HepG2 (cell line): ENCODE results near the gene CISD2. TPM values are rescaled to one million over a fixed set of nuclear protein-coding genes. Genes with fewer than 3 reads are reported as not detected.
"Not testable (repeated sequence)": the region's sequence is repeated elsewhere in the genome, so short reads cannot be mapped to it uniquely, and the experiment has no call there.

Source experiments
- ATAC-seq: fragments of 200-7000 bp; cut with Tn5 transposase; 3 replicates; pipeline ENCODE4 v1.9.1; 2020; ENCODE audit warnings: mild to moderate bottlenecking, moderate library complexity
- BruUV-seq: library from RNA; stranded (reverse); fragments of 400-500 nt; replicated peaks from 2 replicates; lab custom pipeline; 2021; lab: Mats Ljungman, UMichigan
- CTCF ChIA-PET: fragments of 300-600 bp; formaldehyde crosslinking; extraction: SDS; loops from one replicate; lab custom pipeline; 2021; ENCODE audit warnings: low total read pairs, inconsistent platforms, low intra/inter-chr PET ratio; lab: Yijun Ruan, JAX
- POLR2A ChIA-PET: fragments of 350-600 bp; sonication (Branson Sonifier 250); formaldehyde crosslinking; loops from one replicate; lab custom pipeline; 2020; ENCODE audit warnings: antibody characterized with exemption, inconsistent platforms; lab: Yijun Ruan, JAX
- DNase-seq: peaks from one replicate; pipeline ENCODE4 v3.0.0-alpha.2; 2015; ENCODE audit warnings: low spot score
- FAIRE-seq: peaks from 3 replicates; lab custom pipeline; 2011; peaks lifted over from hg19 to GRCh38; lab: Jason Lieb, UNC
- H2AFZ ChIP-seq: one replicate; pipeline ENCODE4 v1.6.1; 2011; ENCODE audit warnings: low read length, inconsistent platforms
- H3K27ac ChIP-seq: fragments of 300-600 bp; 3 replicates; pipeline ENCODE4 v1.8.0; 2011; ENCODE audit warnings: mixed run types, mild to moderate bottlenecking, mixed read lengths, low read length, inconsistent platforms; ENCODE audit not compliant: insufficient read depth; ENCODE audit errors: extremely low read length
- H3K27me3 ChIP-seq, 2 experiments: fragments of 200-600 bp in 1 of 2; 2 replicates in 1 of 2; 3 replicates in 1 of 2; pipeline versions ENCODE4 v1.6.0 to v1.8.0; 2011; ENCODE audit warnings: low read length in 2 of 2, mild to moderate bottlenecking in 2 of 2, moderate library complexity in 2 of 2, inconsistent platforms in 1 of 2; ENCODE audit not compliant: insufficient read depth in 2 of 2, control insufficient read depth in 1 of 2
- H3K36me3 ChIP-seq, 2 experiments: fragments of 200-600 bp in 1 of 2; replicated peaks in 1 of 2; 2 replicates in 1 of 2; 3 replicates in 1 of 2; pipeline versions ENCODE4 v1.5.1 to v1.8.0; 2011; ENCODE audit warnings: low read length in 2 of 2, inconsistent platforms in 1 of 2; ENCODE audit not compliant: insufficient read depth in 2 of 2, control insufficient read depth in 1 of 2
- H3K4me1 ChIP-seq: 2 replicates; pipeline ENCODE4 v1.5.1; 2012; ENCODE audit warnings: low read length, inconsistent platforms; ENCODE audit not compliant: insufficient read depth
- H3K4me2 ChIP-seq: 2 replicates; pipeline ENCODE4 v1.6.0; 2011; ENCODE audit warnings: low read depth, low read length, inconsistent platforms
- H3K4me3 ChIP-seq, 3 experiments: fragments of 200-600 bp in 1 of 3; sonication (generic), shearing (Covaris generic) in 1 of 3; replicated peaks in 1 of 3; 2 replicates each; pipeline ENCODE4 v1.5.1; 2011 to 2016; ENCODE audit warnings: low read length in 3 of 3, inconsistent platforms in 2 of 3, low read depth in 2 of 3, mild to moderate bottlenecking in 2 of 3, control low read depth in 1 of 3, mixed read lengths in 1 of 3; ENCODE audit not compliant: insufficient read depth in 1 of 3
- H3K79me2 ChIP-seq: one replicate; pipeline ENCODE4 v1.6.1; 2011; ENCODE audit warnings: low read length, inconsistent platforms; ENCODE audit not compliant: insufficient read depth
- H3K9ac ChIP-seq: 2 replicates; pipeline ENCODE4 v1.6.0; 2011; ENCODE audit warnings: mild to moderate bottlenecking, low read depth, low read length, inconsistent platforms; ENCODE audit not compliant: insufficient read depth
- H3K9me3 ChIP-seq: 2 replicates; pipeline ENCODE4 v1.5.1; 2012; ENCODE audit warnings: mild to moderate bottlenecking, low read length
- H4K20me1 ChIP-seq: 2 replicates; pipeline ENCODE4 v1.6.0; 2011; ENCODE audit warnings: inconsistent platforms, mild to moderate bottlenecking, low read length, moderate library complexity; ENCODE audit not compliant: insufficient read depth
- WGBS: methylation state at CpG from one replicate; pipeline ENCODE4 v1.1.6; 2017; ENCODE audit warnings: low lambda C conversion rate; 5-methylcytosine and 5-hydroxymethylcytosine counted together
- in situ Hi-C: cut with HindIII; loops from 2 replicates; pipeline ENCODE4 v1.10.0; 2017; ENCODE audit warnings: low pct_unique_long_range_greater_than_20kb; ENCODE audit not compliant: extremely low pct_ligation_motif_present
- intact Hi-C: fragments of 100-400 bp; cut with micrococcal nuclease; formaldehyde crosslinking; loops from one replicate; pipeline ENCODE4 v1.10.0; 2022; ENCODE audit not compliant: unreplicated experiment
- polyA plus RNA-seq, 8 experiments: library from polyadenylated mRNA; depleted of rRNA in 3 of 8; stranded (reverse) in 7 of 8; unstranded in 1 of 8; fragments of >200 nt; fragmentation: Illumina TruSeq in 4 of 8; extraction: Trizol in 4 of 8; gene quantifications; 2 replicates each; pipeline versions ENCODE4 v1.2.1 to v1.2.3, GENCODE V29; 2011 to 2016; ENCODE audit warnings: low read depth in 4 of 8, missing spikeins in 1 of 8, mixed read lengths in 1 of 8; ENCODE audit not compliant: insufficient read depth in 1 of 8
- small RNA-seq, 3 experiments: library from RNA; depleted of rRNA; stranded (forward); fragments of <200 nt; gene quantifications; one replicate each; pipeline ENCODE3, GENCODE V24; 2012; ENCODE audit warnings: low read depth in 2 of 3, low replicate concordance in 1 of 3; ENCODE audit not compliant: insufficient read length in 3 of 3, insufficient read depth in 2 of 3
- total RNA-seq, 5 experiments: library from RNA; depleted of rRNA; stranded (reverse); fragments of >200 nt; fragmentation: Illumina TruSeq; extraction: Trizol; gene quantifications; 2 replicates each; pipeline ENCODE4 v1.2.3, GENCODE V29; 2016; ENCODE audit warnings: low read depth in 1 of 5
- TF ChIP-seq, protein P1 (sequence below): sonication (generic); formaldehyde crosslinking; IDR thresholded peaks from 2 replicates; pipeline ENCODE4 v1.8.0; 2023; ENCODE audit warnings: mild to moderate bottlenecking, missing genetic modification reagents

Gene CISD2
- total and polyA plus RNA-seq, 2 of the 13 experiments (the other 11 are each of a cell fraction or from before 2014, with no cell fraction given): 24.5 to 37.7 TPM

DNA sequence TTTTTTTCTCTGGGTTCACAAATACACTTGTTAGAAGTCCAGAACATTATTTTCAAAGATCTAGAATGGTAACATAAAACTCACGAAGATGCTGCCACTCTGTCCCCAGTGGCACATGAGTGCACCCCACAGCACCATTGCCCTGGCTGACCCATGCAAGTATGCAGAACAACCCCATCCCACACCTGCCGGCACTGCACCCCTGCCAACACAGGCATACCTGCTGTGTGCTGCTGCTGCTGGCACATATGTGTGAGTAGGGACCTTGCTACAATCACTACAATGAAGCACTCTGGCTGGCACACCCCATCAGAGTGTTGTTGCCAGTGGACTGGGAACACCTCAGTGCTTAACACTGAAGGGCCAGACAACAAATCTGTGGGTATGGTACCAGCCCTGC is 66.9 kb downstream of the CISD2 start (continued):
- TF ChIP-seq, protein P1, sequence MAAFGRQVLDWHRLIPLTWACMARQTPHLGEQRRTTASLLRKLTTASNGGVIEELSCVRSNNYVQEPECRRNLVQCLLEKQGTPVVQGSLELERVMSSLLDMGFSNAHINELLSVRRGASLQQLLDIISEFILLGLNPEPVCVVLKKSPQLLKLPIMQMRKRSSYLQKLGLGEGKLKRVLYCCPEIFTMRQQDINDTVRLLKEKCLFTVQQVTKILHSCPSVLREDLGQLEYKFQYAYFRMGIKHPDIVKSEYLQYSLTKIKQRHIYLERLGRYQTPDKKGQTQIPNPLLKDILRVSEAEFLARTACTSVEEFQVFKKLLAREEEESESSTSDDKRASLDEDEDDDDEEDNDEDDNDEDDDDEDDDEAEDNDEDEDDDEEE (CRISPR knock-in tag): no peak

DNA sequence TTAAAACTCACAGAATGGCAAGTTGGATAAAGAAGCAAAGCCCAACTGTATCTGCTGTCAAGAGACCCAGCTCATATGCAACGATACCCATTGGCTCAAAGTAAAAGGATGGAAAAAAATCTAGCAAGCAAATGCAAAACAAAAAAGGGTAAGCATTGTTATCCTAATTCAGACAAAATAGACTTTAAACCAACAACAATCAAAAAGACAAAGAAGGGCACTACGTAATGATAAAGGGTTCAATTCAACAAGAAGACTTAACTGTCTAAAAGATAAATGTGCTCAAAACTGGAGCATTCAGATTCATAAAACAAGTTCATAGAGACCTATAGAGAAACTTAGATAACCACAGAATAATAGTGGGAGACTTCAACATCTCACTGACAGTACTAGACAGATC is 69.3 kb downstream of the CISD2 start:
- CTCF ChIA-PET: not testable (repeated sequence)

More for the DNA sequence above, 69.3 kb downstream of the CISD2 start:
- H4K20me1 ChIP-seq, H3K36me3 ChIP-seq, H3K4me1 ChIP-seq, POLR2A ChIA-PET, ATAC-seq, H3K79me2 ChIP-seq, H2AFZ ChIP-seq, BruUV-seq, H3K4me3 ChIP-seq, H3K4me2 ChIP-seq, intact Hi-C loops, H3K27ac ChIP-seq, DNase-seq, in situ Hi-C loops, H3K27me3 ChIP-seq, H3K9ac ChIP-seq, FAIRE-seq, H3K9me3 ChIP-seq: not testable (repeated sequence)
- 43% methylated on average over 2 of the region's 2 CpGs for WGBS

Small RNAs within 50 kb of the gene (small RNA-seq; reads per million reads assigned to genes)
- gene RNU7-151P: 0 reads per million in 3 experiments

Other genes with a start within 250 kb of the CISD2 start
- gene MANBA, start 108.0 kb upstream of the CISD2 start, total RNA-seq (2016; rRNA removed; fragmentation: Illumina TruSeq; extraction: Trizol): 17.1 and 33.3 TPM in 2 replicates
- gene MANBA, start 108.0 kb upstream of the CISD2 start, polyA plus RNA-seq (2011; rRNA removed): 11.7 and 11.9 TPM in 2 replicates
- gene UBE2D3, start 41.4 kb upstream of the CISD2 start, total RNA-seq (2016; rRNA removed; fragmentation: Illumina TruSeq; extraction: Trizol): 224 and 265 TPM in 2 replicates
- 217 and 293 TPM in 2 replicates for gene UBE2D3, start 41.4 kb upstream of the CISD2 start, polyA plus RNA-seq (2011; rRNA removed)
- 0.20 TPM in 1 of 2 replicates, not detected in the other for gene SLC9B1, start 150.7 kb downstream of the CISD2 start, total RNA-seq (2016; rRNA removed; fragmentation: Illumina TruSeq; extraction: Trizol)
- gene SLC9B1, start 150.7 kb downstream of the CISD2 start, polyA plus RNA-seq (2011; rRNA removed): 0.17 and 0.18 TPM in 2 replicates
- 38.5 and 38.9 TPM in 2 replicates for gene SLC9B2, start 207.8 kb downstream of the CISD2 start, total RNA-seq (2016; rRNA removed; fragmentation: Illumina TruSeq; extraction: Trizol)
- 22.3 and 23.5 TPM in 2 replicates for gene SLC9B2, start 207.8 kb downstream of the CISD2 start, polyA plus RNA-seq (2011; rRNA removed)
- 46.2 and 61.0 TPM in 2 replicates for gene BDH2, start 230.8 kb downstream of the CISD2 start, total RNA-seq (2016; rRNA removed; fragmentation: Illumina TruSeq; extraction: Trizol)
- 29.1 and 34.8 TPM in 2 replicates for gene BDH2, start 230.8 kb downstream of the CISD2 start, polyA plus RNA-seq (2011; rRNA removed)